GM12878 (cell line): ENCODE results near the gene SLC15A4. TPM values are rescaled to one million over a fixed set of nuclear protein-coding genes. Genes with fewer than 3 reads are reported as not detected.

Source experiments
- ATAC-seq: fragments of 200-7000 bp; cut with Tn5 transposase; 3 replicates; pipeline ENCODE4 v1.9.1; 2020; ENCODE audit warnings: mild to moderate bottlenecking, moderate library complexity
- BruUV-seq: library from RNA; stranded (reverse); fragments of 400-500 nt; replicated peaks from 2 replicates; lab custom pipeline; 2021; lab: Mats Ljungman, UMichigan
- CTCF ChIA-PET: fragments of 300-600 bp; sonication (Branson Sonifier 250); formaldehyde crosslinking; extraction: SDS; loops from one replicate; lab custom pipeline; 2021; ENCODE audit warnings: inconsistent platforms; lab: Yijun Ruan, JAX
- POLR2A ChIA-PET: fragments of 350-600 bp; formaldehyde crosslinking; extraction: SDS; loops from one replicate; lab custom pipeline; 2021; ENCODE audit warnings: inconsistent platforms; lab: Charles Lee
- RAD21 ChIA-PET: fragments of 300-600 bp; sonication (Branson Sonifier 250); formaldehyde crosslinking; loops from one replicate; lab custom pipeline; 2023; ENCODE audit warnings: antibody characterized with exemption; ENCODE audit not compliant: unreplicated experiment; lab: Charles Lee
- SMC1A ChIA-PET: fragments of 300-600 bp; sonication (Branson Sonifier 250); formaldehyde crosslinking; loops from one replicate; lab custom pipeline; 2023; ENCODE audit not compliant: unreplicated experiment, uncharacterized antibody; lab: Charles Lee
- DNase-seq: peaks from one replicate; pipeline ENCODE4 v3.0.0-alpha.2; 2011; ENCODE audit warnings: low read depth, low spot score
- FAIRE-seq: peaks from 3 replicates; lab custom pipeline; 2011; peaks lifted over from hg19 to GRCh38; lab: Jason Lieb, UNC
- H2AFZ ChIP-seq: 2 replicates; pipeline ENCODE4 v1.6.0; 2011; ENCODE audit warnings: low read depth, low read length, control low read depth; ENCODE audit not compliant: control insufficient read depth
- H3K27ac ChIP-seq: 2 replicates; pipeline ENCODE4 v1.5.1; 2011; ENCODE audit warnings: control low read depth; ENCODE audit not compliant: control insufficient read depth, insufficient read depth
- H3K27me3 ChIP-seq, 2 experiments: replicated peaks in 1 of 2; 2 replicates each; pipeline versions ENCODE4 v1.6.0 to v1.6.1; 2011; ENCODE audit warnings: low read length in 1 of 2; ENCODE audit not compliant: control insufficient read depth in 2 of 2, insufficient read depth in 2 of 2
- H3K36me3 ChIP-seq, 2 experiments: 2 replicates each; pipeline ENCODE4 v1.5.1; 2011; ENCODE audit warnings: low read length in 1 of 2; ENCODE audit not compliant: control insufficient read depth in 2 of 2, insufficient read depth in 2 of 2
- H3K4me1 ChIP-seq: 2 replicates; pipeline ENCODE4 v1.6.1; 2011; ENCODE audit warnings: mild to moderate bottlenecking, low read length, moderate library complexity, mixed read lengths; ENCODE audit not compliant: control insufficient read depth, insufficient read depth
- H3K4me2 ChIP-seq: 2 replicates; pipeline ENCODE4 v1.6.0; 2011; ENCODE audit warnings: control low read depth; ENCODE audit not compliant: control insufficient read depth, insufficient read depth
- H3K4me3 ChIP-seq: fragments of 200-600 bp; sonication (generic); 2 replicates; pipeline ENCODE4 v1.5.1; 2016
- H3K79me2 ChIP-seq: 2 replicates; pipeline ENCODE4 v1.6.0; 2011; ENCODE audit warnings: low read length; ENCODE audit not compliant: control insufficient read depth, insufficient read depth
- H3K9ac ChIP-seq: 2 replicates; pipeline ENCODE4 v1.8.0; 2011; ENCODE audit warnings: low read length, control low read depth, mixed read lengths; ENCODE audit not compliant: control insufficient read depth, insufficient read depth
- H3K9me3 ChIP-seq: replicated peaks from 3 replicates; pipeline ENCODE4 v1.5.1; 2011; ENCODE audit warnings: mild to moderate bottlenecking, low read length; ENCODE audit not compliant: control insufficient read depth, insufficient read depth
- H4K20me1 ChIP-seq: 2 replicates; pipeline ENCODE4 v1.6.0; 2011; ENCODE audit not compliant: control insufficient read depth, insufficient read depth
- ATF7 ChIP-seq: fragments of 450-650 bp; IDR thresholded peaks from 2 replicates; pipeline ENCODE4 v1.6.1; 2016; ENCODE audit warnings: low read depth, mild to moderate bottlenecking
- BCLAF1 ChIP-seq: fragments of 450-650 bp; IDR thresholded peaks from 2 replicates; pipeline ENCODE4 v1.6.1; 2017; ENCODE audit warnings: antibody characterized with exemption, mild to moderate bottlenecking, moderate library complexity
- HCFC1 ChIP-seq: fragments of 150-350 bp; IDR thresholded peaks from 2 replicates; pipeline ENCODE4 v1.6.1; 2014; ENCODE audit warnings: low read length
- IKZF1 ChIP-seq: fragments of 450-650 bp; conservative IDR thresholded peaks from 2 replicates; pipeline ENCODE4 v1.6.1; 2017; ENCODE audit warnings: antibody characterized with exemption, mild to moderate bottlenecking
- MEF2B ChIP-seq: fragments of 450-650 bp; IDR thresholded peaks from 2 replicates; pipeline ENCODE4 v1.6.1; 2018; ENCODE audit warnings: mild to moderate bottlenecking, moderate library complexity; ENCODE audit not compliant: partially characterized antibody, poor library complexity, severe bottlenecking
- PML ChIP-seq: IDR thresholded peaks from 2 replicates; pipeline ENCODE4 v1.6.1; 2012; ENCODE audit warnings: low read length, inconsistent platforms
- TBL1XR1 ChIP-seq: IDR thresholded peaks from 2 replicates; pipeline ENCODE4 v1.6.1; 2012; ENCODE audit warnings: low read depth, low read length, improper control_type of control experiment
- TCF3 ChIP-seq: IDR thresholded peaks from 2 replicates; pipeline ENCODE4 v1.6.1; 2012; ENCODE audit warnings: low read depth, mild to moderate bottlenecking, low read length, borderline replicate concordance; ENCODE audit not compliant: insufficient read depth
- ZNF207 ChIP-seq: fragments of 450-650 bp; IDR thresholded peaks from 2 replicates; pipeline ENCODE4 v1.6.1; 2014; ENCODE audit warnings: antibody characterized with exemption, mild to moderate bottlenecking, borderline replicate concordance
- ZNF274 ChIP-seq: IDR thresholded peaks from one replicate; pipeline ENCODE4 v1.8.0; 2011; ENCODE audit not compliant: insufficient read length, insufficient read depth
- ZNF622 ChIP-seq: fragments of 450-650 bp; IDR thresholded peaks from 2 replicates; pipeline ENCODE4 v1.6.1; 2017; ENCODE audit warnings: mild to moderate bottlenecking, inconsistent platforms
- ZSCAN29 ChIP-seq: fragments of 450-650 bp; IDR thresholded peaks from 2 replicates; pipeline ENCODE4 v1.6.1; 2017; ENCODE audit warnings: mild to moderate bottlenecking, moderate library complexity
- WGBS: methylation state at CpG from one replicate; pipeline ENCODE4 v1.1.6; 2016; ENCODE audit warnings: low lambda C conversion rate; ENCODE audit not compliant: insufficient replicate concordance, insufficient coverage; ENCODE audit errors: missing lambda C conversion rate; 5-methylcytosine and 5-hydroxymethylcytosine counted together
- in situ Hi-C: fragments of 300-500 bp; cut with MboI; formaldehyde crosslinking; loops from 9 replicates; pipeline ENCODE4 v1.14.3; 2018; ENCODE audit warnings: mixed read lengths
- intact Hi-C: fragments of 100-400 bp; cut with micrococcal nuclease; formaldehyde crosslinking; loops from one replicate; pipeline ENCODE4 v1.14.2; 2022; ENCODE audit not compliant: unreplicated experiment
- polyA plus RNA-seq, 11 experiments: library from polyadenylated mRNA; depleted of rRNA in 4 of 11; unstranded in 6 of 11; stranded (reverse) in 5 of 11; fragments of >200 nt; fragmentation: Nextera tagmentation in 4 of 11; fragmentation: Illumina TruSeq in 1 of 11; extraction: Ambion mirVana in 4 of 11; extraction: Trizol in 1 of 11; gene quantifications; 1 replicate in 1 of 11; 2 replicates in 10 of 11; pipeline versions ENCODE4 v1.2.1 to v1.2.3, GENCODE V29; 2011 to 2016; ENCODE audit warnings: inconsistent platforms in 2 of 11, missing spikeins in 2 of 11, low read depth in 1 of 11
- total RNA-seq, 4 experiments: library from RNA; depleted of rRNA in 3 of 4; stranded (reverse); fragments of >200 nt in 3 of 4; fragmentation: Illumina TruSeq in 1 of 4; extraction: Trizol in 1 of 4; gene quantifications; 2 replicates each; pipeline versions ENCODE4 v1.2.1 to v1.2.3, GENCODE V29; 2013 to 2021
- TF ChIP-seq, protein P1 (sequence below): fragments of 450-650 bp; IDR thresholded peaks from 2 replicates; pipeline ENCODE4 v1.6.1; 2017; ENCODE audit warnings: borderline replicate concordance

Gene SLC15A4
- total and polyA plus RNA-seq, 10 of the 15 experiments (the other 5 are each of a cell fraction or from before 2014, with no cell fraction given), result 12.7 to 257 (median 36.6) TPM

GRCh38 chr12:128761379-128761790 lies 62.4 kb downstream of the SLC15A4 start:
- Histone ChIP-seq H3K4me2 (no peak overlapping the region), H3K9me3 (no peaks in the 10 kb centered on the region), H3K9ac (no peak overlapping the region), H3K27ac (no peak overlapping the region), H3K27me3 (peaks cover 0 to 2% of the 10 kb centered on the region in 2 experiments; a peak in 2 of 4 replicates), H2AFZ (no peak overlapping the region), H4K20me1 (no peaks in the 10 kb centered on the region), H3K4me3 (no peak overlapping the region), H3K4me1 (no peaks in the 10 kb centered on the region), H3K36me3 (no peaks in the 10 kb centered on the region), H3K79me2 (no peaks in the 10 kb centered on the region)
- CTCF ChIA-PET, result no interaction called here
- POLR2A ChIA-PET, result no interaction called here
- in situ Hi-C loops (no loop called here), intact Hi-C loops (loop anchor here (10.0 kb wide), 1 partner anchor 1153 kb away; no protein-coding TSS in a partner anchor)
- RAD21 ChIA-PET, result interaction anchor here (0.6 to 0.7 kb wide), 2 partner anchors 9 to 10 kb away, joined by 3 read pairs; no protein-coding TSS in a partner anchor
- TF ChIP-seq ZNF207, result no peak
- no peak for TF ChIP-seq ATF7
- TF ChIP-seq, protein P1, sequence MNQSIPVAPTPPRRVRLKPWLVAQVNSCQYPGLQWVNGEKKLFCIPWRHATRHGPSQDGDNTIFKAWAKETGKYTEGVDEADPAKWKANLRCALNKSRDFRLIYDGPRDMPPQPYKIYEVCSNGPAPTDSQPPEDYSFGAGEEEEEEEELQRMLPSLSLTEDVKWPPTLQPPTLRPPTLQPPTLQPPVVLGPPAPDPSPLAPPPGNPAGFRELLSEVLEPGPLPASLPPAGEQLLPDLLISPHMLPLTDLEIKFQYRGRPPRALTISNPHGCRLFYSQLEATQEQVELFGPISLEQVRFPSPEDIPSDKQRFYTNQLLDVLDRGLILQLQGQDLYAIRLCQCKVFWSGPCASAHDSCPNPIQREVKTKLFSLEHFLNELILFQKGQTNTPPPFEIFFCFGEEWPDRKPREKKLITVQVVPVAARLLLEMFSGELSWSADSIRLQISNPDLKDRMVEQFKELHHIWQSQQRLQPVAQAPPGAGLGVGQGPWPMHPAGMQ, result no peak
- no peak for TF ChIP-seq ZSCAN29
- no peak for ATAC-seq
- BruUV-seq, result no TSS peak
- FAIRE-seq, result no peak
- SMC1A ChIA-PET, result no interaction called here
- DNase-seq, result no peak
- WGBS, result 3% methylated on average over 4 of the region's 4 CpGs

DNA sequence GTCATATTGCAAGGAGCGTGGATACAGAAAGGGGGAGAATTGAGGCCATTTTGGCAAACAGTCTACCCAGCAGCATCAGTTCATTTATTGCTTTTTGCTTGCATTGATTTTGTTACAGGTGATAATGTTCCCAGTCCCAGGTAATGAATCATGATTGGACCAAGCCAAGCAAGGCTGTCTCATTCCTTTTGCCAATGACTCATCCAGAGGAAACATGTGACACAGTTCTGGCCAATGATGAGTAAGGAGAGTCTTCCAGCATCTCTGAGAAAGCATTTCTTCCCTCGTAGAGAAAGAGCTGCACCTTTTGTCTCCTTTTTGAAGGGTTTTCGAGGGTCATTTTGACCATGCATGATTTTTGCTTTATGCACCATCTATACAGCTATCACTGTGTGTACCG lies 68.2 kb downstream of the SLC15A4 start:
- Histone ChIP-seq H3K4me1 (no peaks in the 10 kb centered on the region), H3K9me3 (no peaks in the 10 kb centered on the region; the same call in 2 of the 3 replicates), H3K27me3 (no peaks in the 10 kb centered on the region), H3K4me2 (no peak overlapping the region), H3K27ac (no peak overlapping the region), H3K9ac (no peak overlapping the region), H4K20me1 (no peaks in the 10 kb centered on the region), H3K79me2 (no peaks in the 10 kb centered on the region), H2AFZ (no peak overlapping the region), H3K4me3 (no peak overlapping the region), H3K36me3 (no peaks in the 10 kb centered on the region)
- 20% methylated on average over 4 of the region's 4 CpGs for WGBS
- in situ Hi-C loops (no loop called here), intact Hi-C loops (no loop called here)
- ChIA-PET RAD21 (no interaction called here), CTCF (no interaction called here), POLR2A (no interaction called here), SMC1A (no interaction called here)
- BruUV-seq, result no TSS peak
- FAIRE-seq (no peak), ATAC-seq (no peak), DNase-seq (no peak)
- TF ChIP-seq IKZF1, result no peak
- no peak for TF ChIP-seq BCLAF1
- TF ChIP-seq HCFC1, result no peak
- TF ChIP-seq PML, result no peak
- no peak for TF ChIP-seq ZNF622
- TF ChIP-seq MEF2B, result no peak
- no peak for TF ChIP-seq ZNF274
- TF ChIP-seq TBL1XR1, result no peak
- TF ChIP-seq TCF3, result 0 out of 2 replicates have a peak, but pooled peaks have one; percentile 30
